Prostate gland (tissue), 2 donors: Measurements from ENCODE around the gene NAB1.

Experiments used
- CTCF ChIP-seq, 4 experiments: fragments of 200-600 bp in 2 of 4; fragments of 450-650 bp in 2 of 4; sonication (generic) in 2 of 4; IDR thresholded peaks; 1 replicate in 3 of 4; 2 replicates in 1 of 4; pipeline ENCODE4 v1.5.1; 2016 to 2019; ENCODE audit warnings: antibody characterized with exemption in 4 of 4, mild to moderate bottlenecking in 2 of 4, moderate library complexity in 2 of 4
- POLR2A ChIP-seq: fragments of 450-650 bp; IDR thresholded peaks from one replicate; pipeline ENCODE4 v1.6.1; 2016; ENCODE audit warnings: antibody characterized with exemption, mild to moderate bottlenecking
- POLR2AphosphoS5 ChIP-seq: sonication (generic); formaldehyde crosslinking; IDR thresholded peaks from one replicate; pipeline ENCODE4 v1.6.1; 2017; ENCODE audit warnings: antibody characterized with exemption

GRCh38 chr2:190607657-190608357 is 41.1 kb upstream of the NAB1 start:
- TF ChIP-seq POLR2A (no peak), CTCF (IDR thresholded peaks at IDR 0.05) (no peak), POLR2AphosphoS5 (no peak)
